Measurements from ENCODE around the gene CEP131. TPM values are rescaled to one million over a fixed set of nuclear protein-coding genes. Genes with fewer than 3 reads are reported as not detected.

CEP131 gene
- total RNA-seq, 1 experiment from 2014 or later: 22.9 TPM

- Histone ChIP-seq H3K36me3 (peaks cover 40% of the 10 kb centered on the region), H3K9me3 (no peaks in the 10 kb centered on the region), H3K27me3 (no peaks in the 10 kb centered on the region), H3K4me3 (no peak overlapping the region)
- no peak for DNase-seq
Observed at GRCh38 chr17:81244358-81245023, 21.7 kb upstream of the CEP131 start.

- Histone ChIP-seq H3K4me3 (no peak overlapping the region), H3K9me3 (no peaks in the 10 kb centered on the region), H3K27me3 (no peaks in the 10 kb centered on the region), H3K36me3 (peaks cover 41% of the 10 kb centered on the region)
- no peak for DNase-seq
Observed at GRCh38 chr17:81243333-81243664, 20.5 kb upstream of the CEP131 start.

GRCh38 chr17:81242421-81243332, 19.9 kb upstream of the CEP131 start:
- Histone ChIP-seq H3K27me3 (no peaks in the 10 kb centered on the region), H3K36me3 (peaks cover 41% of the 10 kb centered on the region), H3K4me3 (no peak overlapping the region), H3K9me3 (no peaks in the 10 kb centered on the region)
- DNase-seq: no peak

GRCh38 chr17:81241648-81242420, 19.1 kb upstream of the CEP131 start:
- Histone ChIP-seq H3K4me3 (no peak overlapping the region), H3K27me3 (no peaks in the 10 kb centered on the region), H3K9me3 (no peaks in the 10 kb centered on the region), H3K36me3 (peaks cover 41% of the 10 kb centered on the region)
- DNase-seq: peak; percentile 30

- no peaks in the 10 kb centered on the region for H3K9me3 ChIP-seq
Observed at GRCh38 chr17:81241203-81241602, 18.4 kb upstream of the CEP131 start.

GRCh38 chr17:81240761-81241160, 18.0 kb upstream of the CEP131 start:
- no peaks in the 10 kb centered on the region for H3K27me3 ChIP-seq
- H3K36me3 ChIP-seq: peaks cover 38% of the 10 kb centered on the region
- H3K4me3 ChIP-seq: peak overlapping the region; percentile 88
- no peak for DNase-seq
- no peaks in the 10 kb centered on the region for H3K9me3 ChIP-seq

More at GRCh38 chr17:81241203-81241602, 18.4 kb upstream of the CEP131 start:
- H3K36me3 ChIP-seq: peaks cover 42% of the 10 kb centered on the region
- DNase-seq: no peak
- no peak overlapping the region for H3K4me3 ChIP-seq
- H3K27me3 ChIP-seq: no peaks in the 10 kb centered on the region

GRCh38 chr17:81239714-81240555, 17.2 kb upstream of the CEP131 start:
- peak; percentile 39 for DNase-seq
- Histone ChIP-seq H3K4me3 (peak overlapping the region; percentile 88), H3K9me3 (no peaks in the 10 kb centered on the region), H3K36me3 (peaks cover 35% of the 10 kb centered on the region), H3K27me3 (no peaks in the 10 kb centered on the region)

GRCh38 chr17:81238815-81239713, 16.3 kb upstream of the CEP131 start, which contains the start of the genes NDUFAF8 and TEPSIN:
Gene NDUFAF8 (plus strand): TSS chr17:81239318. CDS start chr17:81239364, 46 bp downstream.
Gene TEPSIN (minus strand): TSS chr17:81239055. CDS start chr17:81239033, 22 bp downstream.
- Histone ChIP-seq H3K36me3 (peaks cover 35% of the 10 kb centered on the region), H3K27me3 (no peaks in the 10 kb centered on the region), H3K9me3 (no peaks in the 10 kb centered on the region), H3K4me3 (peak within 1 kb of the TSS; percentile 88)
- DNase-seq: peak; percentile 99

- Histone ChIP-seq H3K4me3 (peak overlapping the region; percentile 88), H3K36me3 (peaks cover 35% of the 10 kb centered on the region), H3K9me3 (no peaks in the 10 kb centered on the region), H3K27me3 (no peaks in the 10 kb centered on the region)
- DNase-seq: no peak
Observed at GRCh38 chr17:81238490-81238814, 15.7 kb upstream of the CEP131 start.

GRCh38 chr17:81237591-81238489, 15.1 kb upstream of the CEP131 start:
- Histone ChIP-seq H3K4me3 (peak overlapping the region; percentile 88), H3K36me3 (peaks cover 34% of the 10 kb centered on the region), H3K9me3 (no peaks in the 10 kb centered on the region), H3K27me3 (no peaks in the 10 kb centered on the region)
- DNase-seq: no peak

GRCh38 chr17:81236784-81237183, 14.0 kb upstream of the CEP131 start:
- Histone ChIP-seq H3K4me3 (no peak overlapping the region), H3K9me3 (no peaks in the 10 kb centered on the region), H3K36me3 (peaks cover 26% of the 10 kb centered on the region), H3K27me3 (no peaks in the 10 kb centered on the region)
- DNase-seq: no peak

- Histone ChIP-seq H3K9me3 (no peaks in the 10 kb centered on the region), H3K4me3 (no peak overlapping the region), H3K27me3 (no peaks in the 10 kb centered on the region), H3K36me3 (peaks cover 25% of the 10 kb centered on the region)
- DNase-seq: no peak
Observed at GRCh38 chr17:81235822-81236740, 13.3 kb upstream of the CEP131 start.

GRCh38 chr17:81234940-81235821, 12.4 kb upstream of the CEP131 start:
- no peaks in the 10 kb centered on the region for H3K27me3 ChIP-seq
- no peak for DNase-seq
- no peak overlapping the region for H3K4me3 ChIP-seq
- no peaks in the 10 kb centered on the region for H3K9me3 ChIP-seq
- H3K36me3 ChIP-seq: peaks cover 19% of the 10 kb centered on the region

All from MG63 (cell line).